WTC11 (cell line): ENCODE results near the gene GPR158. TPM values are rescaled to one million over a fixed set of nuclear protein-coding genes. Genes with fewer than 3 reads are reported as not detected.

Experiments used
- ATAC-seq: fragments of 200-7000 bp; cut with Tn5 transposase; 2 replicates; pipeline ENCODE4 v1.10.0; 2021; ENCODE audit warnings: mild to moderate bottlenecking, moderate library complexity
- CTCF ChIA-PET: fragments of 300-600 bp; sonication (Branson Sonifier 250); formaldehyde crosslinking; loops from one replicate; lab custom pipeline; 2021; ENCODE audit warnings: antibody characterized with exemption; lab: Charles Lee
- POLR2A ChIA-PET: fragments of 350-600 bp; sonication (Branson Sonifier 250); formaldehyde crosslinking; loops from one replicate; lab custom pipeline; 2021; ENCODE audit warnings: antibody characterized with exemption; lab: Charles Lee
- DNase-seq: peaks from one replicate; pipeline ENCODE4 v3.0.0; 2021; ENCODE audit warnings: low spot score
- H3K27ac Mint-ChIP-seq: 2 replicates; pipeline ENCODE4 v1.8.0; 2021; ENCODE audit warnings: mixed read lengths
- H3K27me3 Mint-ChIP-seq: 2 replicates; pipeline ENCODE4 v1.8.0; 2021; ENCODE audit warnings: low read depth, mild to moderate bottlenecking, moderate library complexity, mixed read lengths
- H3K36me3 Mint-ChIP-seq: 2 replicates; pipeline ENCODE4 v1.8.0; 2021; ENCODE audit warnings: mixed read lengths
- H3K4me1 Mint-ChIP-seq: 2 replicates; pipeline ENCODE4 v1.8.0; 2022; ENCODE audit warnings: mixed read lengths
- H3K4me3 Mint-ChIP-seq: 2 replicates; pipeline ENCODE4 v1.8.0; 2021; ENCODE audit warnings: mild to moderate bottlenecking, moderate library complexity, mixed read lengths
- H3K9me3 Mint-ChIP-seq: 2 replicates; pipeline ENCODE4 v1.8.0; 2021; ENCODE audit warnings: mixed read lengths
- CREM ChIP-seq: sonication (generic); formaldehyde crosslinking; IDR thresholded peaks from 2 replicates; pipeline ENCODE4 v1.8.1; 2022; ENCODE audit warnings: mild to moderate bottlenecking, missing genetic modification reagents, moderate library complexity
- ESRRA ChIP-seq: sonication (generic); formaldehyde crosslinking; IDR thresholded peaks from 2 replicates; pipeline ENCODE4 v1.8.1; 2022; ENCODE audit warnings: mild to moderate bottlenecking, missing genetic modification reagents, borderline replicate concordance
- FOXJ3 ChIP-seq: sonication (generic); formaldehyde crosslinking; IDR thresholded peaks from 2 replicates; pipeline ENCODE4 v1.9.0; 2021; ENCODE audit warnings: missing genetic modification reagents, mild to moderate bottlenecking, borderline replicate concordance
- JAZF1 ChIP-seq: fragments of 250-450 bp; sonication (Bioruptor Pico); IDR thresholded peaks from 2 replicates; pipeline ENCODE4 v1.9.0; 2021; ENCODE audit warnings: moderate library complexity, mild to moderate bottlenecking, inconsistent platforms
- KAT7 ChIP-seq: sonication (generic); formaldehyde crosslinking; IDR thresholded peaks from 2 replicates; pipeline ENCODE4 v1.8.1; 2023; ENCODE audit warnings: missing genetic modification reagents, mild to moderate bottlenecking, borderline replicate concordance
- NR1H2 ChIP-seq: sonication (generic); formaldehyde crosslinking; IDR thresholded peaks from 2 replicates; pipeline ENCODE4 v1.9.0; 2021; ENCODE audit warnings: mild to moderate bottlenecking, moderate library complexity, missing genetic modification reagents
- OVOL2 ChIP-seq: fragments of 250-450 bp; sonication (Bioruptor Pico); IDR thresholded peaks from 2 replicates; pipeline ENCODE4 v1.9.0; 2021; ENCODE audit warnings: mild to moderate bottlenecking, borderline replicate concordance
- PRRX2 ChIP-seq: fragments of 250-450 bp; sonication (Bioruptor Pico); IDR thresholded peaks from 2 replicates; pipeline ENCODE4 v1.8.0; 2021; ENCODE audit warnings: mild to moderate bottlenecking
- ZNF232 ChIP-seq: sonication (generic); formaldehyde crosslinking; IDR thresholded peaks from 2 replicates; pipeline ENCODE4 v1.8.0; 2022; ENCODE audit warnings: mild to moderate bottlenecking, missing genetic modification reagents
- total RNA-seq: library from RNA; stranded (reverse); gene quantifications from 3 replicates; pipeline ENCODE4 v1.2.3, GENCODE V29; 2021
- TF ChIP-seq, protein P1 (sequence below): sonication (generic); formaldehyde crosslinking; IDR thresholded peaks from 2 replicates; pipeline ENCODE4 v1.8.1; 2023; ENCODE audit warnings: mild to moderate bottlenecking, missing genetic modification reagents, borderline replicate concordance
- TF ChIP-seq, protein P2 (sequence below): sonication (generic); formaldehyde crosslinking; IDR thresholded peaks from 2 replicates; pipeline ENCODE4 v1.8.1; 2023; ENCODE audit warnings: mild to moderate bottlenecking, missing genetic modification reagents
- TF ChIP-seq, protein P3 (sequence below): fragments of 250-450 bp; sonication (Bioruptor Pico); IDR thresholded peaks from 2 replicates; pipeline ENCODE4 v1.9.0; 2021; ENCODE audit warnings: mild to moderate bottlenecking
- TF ChIP-seq, protein P4 (sequence below): fragments of 200-600 bp; IDR thresholded peaks from 2 replicates; pipeline ENCODE4 v1.8.0; 2022; ENCODE audit warnings: antibody characterized with exemption
- TF ChIP-seq, protein P5 (sequence below): sonication (generic); formaldehyde crosslinking; IDR thresholded peaks from 2 replicates; pipeline ENCODE4 v1.8.0; 2022; ENCODE audit warnings: missing genetic modification reagents

Gene GPR158
- total RNA-seq, 1 experiment from 2014 or later = 0.63 TPM

DNA sequence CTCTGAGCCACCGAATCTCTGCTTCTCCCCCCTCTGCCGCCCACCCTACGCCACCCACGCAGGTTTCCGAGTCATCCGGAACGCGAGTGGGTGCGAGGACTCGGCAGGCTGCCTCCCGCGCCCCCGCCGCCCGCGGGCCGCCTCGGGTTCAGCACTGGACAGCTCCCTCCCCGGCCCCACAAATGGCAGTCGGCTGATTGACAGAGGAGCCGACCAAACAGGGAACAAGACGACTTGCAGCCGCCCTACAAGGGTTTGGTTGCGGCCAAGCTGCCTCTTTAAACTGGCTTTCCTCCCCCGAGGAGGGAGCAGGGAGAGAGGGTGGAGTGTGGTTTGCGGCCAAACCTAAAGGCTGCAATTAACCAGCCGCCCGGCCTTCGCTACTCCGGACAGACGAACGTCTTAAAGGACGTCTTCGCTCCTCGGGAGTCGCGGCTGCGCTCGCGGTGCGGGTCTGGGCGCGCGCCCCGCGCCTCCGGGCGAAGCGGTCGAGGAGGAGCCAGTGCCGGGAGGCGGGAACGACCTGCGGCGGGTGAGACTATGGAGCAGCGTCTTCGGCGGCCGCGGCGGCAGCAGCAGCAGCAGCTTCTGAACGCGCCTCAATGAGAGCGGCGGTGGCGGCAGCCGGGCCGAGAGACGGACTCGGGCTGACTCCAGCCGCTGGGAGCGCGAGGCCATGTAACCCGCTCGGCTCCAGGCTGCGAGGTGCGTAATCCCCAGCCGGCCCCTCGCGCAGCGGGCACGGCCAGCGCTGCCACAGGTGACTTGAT lies at the start of gene GPR158 (continued):
- TF ChIP-seq, protein P1, sequence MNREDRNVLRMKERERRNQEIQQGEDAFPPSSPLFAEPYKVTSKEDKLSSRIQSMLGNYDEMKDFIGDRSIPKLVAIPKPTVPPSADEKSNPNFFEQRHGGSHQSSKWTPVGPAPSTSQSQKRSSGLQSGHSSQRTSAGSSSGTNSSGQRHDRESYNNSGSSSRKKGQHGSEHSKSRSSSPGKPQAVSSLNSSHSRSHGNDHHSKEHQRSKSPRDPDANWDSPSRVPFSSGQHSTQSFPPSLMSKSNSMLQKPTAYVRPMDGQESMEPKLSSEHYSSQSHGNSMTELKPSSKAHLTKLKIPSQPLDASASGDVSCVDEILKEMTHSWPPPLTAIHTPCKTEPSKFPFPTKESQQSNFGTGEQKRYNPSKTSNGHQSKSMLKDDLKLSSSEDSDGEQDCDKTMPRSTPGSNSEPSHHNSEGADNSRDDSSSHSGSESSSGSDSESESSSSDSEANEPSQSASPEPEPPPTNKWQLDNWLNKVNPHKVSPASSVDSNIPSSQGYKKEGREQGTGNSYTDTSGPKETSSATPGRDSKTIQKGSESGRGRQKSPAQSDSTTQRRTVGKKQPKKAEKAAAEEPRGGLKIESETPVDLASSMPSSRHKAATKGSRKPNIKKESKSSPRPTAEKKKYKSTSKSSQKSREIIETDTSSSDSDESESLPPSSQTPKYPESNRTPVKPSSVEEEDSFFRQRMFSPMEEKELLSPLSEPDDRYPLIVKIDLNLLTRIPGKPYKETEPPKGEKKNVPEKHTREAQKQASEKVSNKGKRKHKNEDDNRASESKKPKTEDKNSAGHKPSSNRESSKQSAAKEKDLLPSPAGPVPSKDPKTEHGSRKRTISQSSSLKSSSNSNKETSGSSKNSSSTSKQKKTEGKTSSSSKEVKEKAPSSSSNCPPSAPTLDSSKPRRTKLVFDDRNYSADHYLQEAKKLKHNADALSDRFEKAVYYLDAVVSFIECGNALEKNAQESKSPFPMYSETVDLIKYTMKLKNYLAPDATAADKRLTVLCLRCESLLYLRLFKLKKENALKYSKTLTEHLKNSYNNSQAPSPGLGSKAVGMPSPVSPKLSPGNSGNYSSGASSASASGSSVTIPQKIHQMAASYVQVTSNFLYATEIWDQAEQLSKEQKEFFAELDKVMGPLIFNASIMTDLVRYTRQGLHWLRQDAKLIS = peak; percentile 94; the same call in 1 of the 2 replicates
- TF ChIP-seq, all 79 proteins: peak for 47

DNA sequence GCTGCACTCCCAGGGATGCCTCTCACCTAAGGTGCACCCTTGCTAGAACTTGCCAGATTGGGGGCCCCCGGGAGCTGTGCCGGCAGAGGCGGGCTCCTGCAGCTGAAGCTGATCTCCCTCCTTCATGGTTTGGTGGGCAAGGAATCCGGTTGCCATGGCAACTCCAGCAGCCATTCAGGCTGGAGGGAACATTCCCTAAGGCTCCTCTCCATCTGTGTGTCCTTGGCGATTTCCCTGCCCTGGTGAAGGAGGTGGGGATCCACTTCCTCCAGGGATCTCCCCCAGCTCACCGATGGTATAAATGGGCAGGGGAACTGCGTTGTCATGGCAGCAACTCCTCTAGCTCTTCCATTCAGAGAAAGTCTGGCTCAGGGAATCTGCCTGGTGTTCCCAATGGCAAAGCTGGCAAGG lies 49.6 kb upstream of the GPR158 start:
- POLR2A ChIA-PET = no interaction called here
- no peaks in the 10 kb centered on the region for H3K4me1 Mint-ChIP-seq
- CTCF ChIA-PET = interaction anchor here (1.5 kb wide), 2 partner anchors 12 to 101 kb away, joined by 3 to 6 read pairs; no protein-coding TSS in a partner anchor
- ATAC-seq (peak; percentile 84), DNase-seq (peak; percentile 50)
- H3K27ac Mint-ChIP-seq = no peak overlapping the region
- H3K27me3 Mint-ChIP-seq = no peaks in the 10 kb centered on the region; the same call in 1 of the 2 replicates
- peaks cover 17% of the 10 kb centered on the region for H3K36me3 Mint-ChIP-seq
- H3K4me3 Mint-ChIP-seq = no peak overlapping the region
- H3K9me3 Mint-ChIP-seq = peaks cover 25% of the 10 kb centered on the region
- TF ChIP-seq, protein P2, sequence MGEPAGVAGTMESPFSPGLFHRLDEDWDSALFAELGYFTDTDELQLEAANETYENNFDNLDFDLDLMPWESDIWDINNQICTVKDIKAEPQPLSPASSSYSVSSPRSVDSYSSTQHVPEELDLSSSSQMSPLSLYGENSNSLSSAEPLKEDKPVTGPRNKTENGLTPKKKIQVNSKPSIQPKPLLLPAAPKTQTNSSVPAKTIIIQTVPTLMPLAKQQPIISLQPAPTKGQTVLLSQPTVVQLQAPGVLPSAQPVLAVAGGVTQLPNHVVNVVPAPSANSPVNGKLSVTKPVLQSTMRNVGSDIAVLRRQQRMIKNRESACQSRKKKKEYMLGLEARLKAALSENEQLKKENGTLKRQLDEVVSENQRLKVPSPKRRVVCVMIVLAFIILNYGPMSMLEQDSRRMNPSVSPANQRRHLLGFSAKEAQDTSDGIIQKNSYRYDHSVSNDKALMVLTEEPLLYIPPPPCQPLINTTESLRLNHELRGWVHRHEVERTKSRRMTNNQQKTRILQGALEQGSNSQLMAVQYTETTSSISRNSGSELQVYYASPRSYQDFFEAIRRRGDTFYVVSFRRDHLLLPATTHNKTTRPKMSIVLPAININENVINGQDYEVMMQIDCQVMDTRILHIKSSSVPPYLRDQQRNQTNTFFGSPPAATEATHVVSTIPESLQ (CRISPR knock-in tag) = no peak
- TF ChIP-seq FOXJ3 (CRISPR knock-in tag) (no peak), PRRX2 (CRISPR knock-in tag) (no peak), CREM (CRISPR knock-in tag) (no peak), ESRRA (CRISPR knock-in tag) (no peak), NR1H2 (no peak), ZNF232 (CRISPR knock-in tag) (no peak), OVOL2 (no peak), JAZF1 (no peak), KAT7 (CRISPR knock-in tag) (no peak)
- TF ChIP-seq, protein P3, sequence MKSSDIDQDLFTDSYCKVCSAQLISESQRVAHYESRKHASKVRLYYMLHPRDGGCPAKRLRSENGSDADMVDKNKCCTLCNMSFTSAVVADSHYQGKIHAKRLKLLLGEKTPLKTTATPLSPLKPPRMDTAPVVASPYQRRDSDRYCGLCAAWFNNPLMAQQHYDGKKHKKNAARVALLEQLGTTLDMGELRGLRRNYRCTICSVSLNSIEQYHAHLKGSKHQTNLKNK = no peak
- TF ChIP-seq, protein P4, sequence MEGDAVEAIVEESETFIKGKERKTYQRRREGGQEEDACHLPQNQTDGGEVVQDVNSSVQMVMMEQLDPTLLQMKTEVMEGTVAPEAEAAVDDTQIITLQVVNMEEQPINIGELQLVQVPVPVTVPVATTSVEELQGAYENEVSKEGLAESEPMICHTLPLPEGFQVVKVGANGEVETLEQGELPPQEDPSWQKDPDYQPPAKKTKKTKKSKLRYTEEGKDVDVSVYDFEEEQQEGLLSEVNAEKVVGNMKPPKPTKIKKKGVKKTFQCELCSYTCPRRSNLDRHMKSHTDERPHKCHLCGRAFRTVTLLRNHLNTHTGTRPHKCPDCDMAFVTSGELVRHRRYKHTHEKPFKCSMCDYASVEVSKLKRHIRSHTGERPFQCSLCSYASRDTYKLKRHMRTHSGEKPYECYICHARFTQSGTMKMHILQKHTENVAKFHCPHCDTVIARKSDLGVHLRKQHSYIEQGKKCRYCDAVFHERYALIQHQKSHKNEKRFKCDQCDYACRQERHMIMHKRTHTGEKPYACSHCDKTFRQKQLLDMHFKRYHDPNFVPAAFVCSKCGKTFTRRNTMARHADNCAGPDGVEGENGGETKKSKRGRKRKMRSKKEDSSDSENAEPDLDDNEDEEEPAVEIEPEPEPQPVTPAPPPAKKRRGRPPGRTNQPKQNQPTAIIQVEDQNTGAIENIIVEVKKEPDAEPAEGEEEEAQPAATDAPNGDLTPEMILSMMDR = no peak
- TF ChIP-seq, protein P5, sequence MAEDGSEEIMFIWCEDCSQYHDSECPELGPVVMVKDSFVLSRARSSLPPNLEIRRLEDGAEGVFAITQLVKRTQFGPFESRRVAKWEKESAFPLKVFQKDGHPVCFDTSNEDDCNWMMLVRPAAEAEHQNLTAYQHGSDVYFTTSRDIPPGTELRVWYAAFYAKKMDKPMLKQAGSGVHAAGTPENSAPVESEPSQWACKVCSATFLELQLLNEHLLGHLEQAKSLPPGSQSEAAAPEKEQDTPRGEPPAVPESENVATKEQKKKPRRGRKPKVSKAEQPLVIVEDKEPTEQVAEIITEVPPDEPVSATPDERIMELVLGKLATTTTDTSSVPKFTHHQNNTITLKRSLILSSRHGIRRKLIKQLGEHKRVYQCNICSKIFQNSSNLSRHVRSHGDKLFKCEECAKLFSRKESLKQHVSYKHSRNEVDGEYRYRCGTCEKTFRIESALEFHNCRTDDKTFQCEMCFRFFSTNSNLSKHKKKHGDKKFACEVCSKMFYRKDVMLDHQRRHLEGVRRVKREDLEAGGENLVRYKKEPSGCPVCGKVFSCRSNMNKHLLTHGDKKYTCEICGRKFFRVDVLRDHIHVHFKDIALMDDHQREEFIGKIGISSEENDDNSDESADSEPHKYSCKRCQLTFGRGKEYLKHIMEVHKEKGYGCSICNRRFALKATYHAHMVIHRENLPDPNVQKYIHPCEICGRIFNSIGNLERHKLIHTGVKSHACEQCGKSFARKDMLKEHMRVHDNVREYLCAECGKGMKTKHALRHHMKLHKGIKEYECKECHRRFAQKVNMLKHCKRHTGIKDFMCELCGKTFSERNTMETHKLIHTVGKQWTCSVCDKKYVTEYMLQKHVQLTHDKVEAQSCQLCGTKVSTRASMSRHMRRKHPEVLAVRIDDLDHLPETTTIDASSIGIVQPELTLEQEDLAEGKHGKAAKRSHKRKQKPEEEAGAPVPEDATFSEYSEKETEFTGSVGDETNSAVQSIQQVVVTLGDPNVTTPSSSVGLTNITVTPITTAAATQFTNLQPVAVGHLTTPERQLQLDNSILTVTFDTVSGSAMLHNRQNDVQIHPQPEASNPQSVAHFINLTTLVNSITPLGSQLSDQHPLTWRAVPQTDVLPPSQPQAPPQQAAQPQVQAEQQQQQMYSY (CRISPR knock-in tag) = no peak
- TF ChIP-seq, protein P1 = no peak
